Measurements from ENCODE around the gene EHF.
A peak's percentile ranks its signal among the peaks of the same experiment; 100 is the strongest.

The EHF gene

GRCh38 chr11:34647131-34647530, 26.2 kb downstream of the EHF start:
- DNase-seq: no peak

DNA sequence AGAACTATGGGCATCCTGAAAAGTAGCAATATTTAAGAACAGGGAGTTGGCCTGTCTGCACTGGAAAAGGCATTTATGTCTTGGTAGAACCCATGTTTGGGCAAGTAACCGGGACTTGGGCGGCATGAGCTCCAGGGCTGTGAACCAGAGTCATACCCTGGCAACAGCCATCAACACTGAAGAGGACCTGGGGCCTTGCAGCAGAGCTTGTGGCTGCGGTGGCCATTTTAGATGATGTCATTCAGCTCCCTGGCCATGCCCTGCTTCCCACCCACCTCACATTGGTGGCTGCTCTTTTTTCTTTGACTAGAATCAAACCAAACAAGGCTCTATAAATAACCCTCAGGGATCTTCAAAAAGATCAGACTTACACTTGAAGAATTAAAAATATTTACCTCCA, 26.6 kb downstream of the EHF start:
- no peak for DNase-seq

- no peak for DNase-seq
Measured at GRCh38 chr11:34648036-34648435, 27.1 kb downstream of the EHF start.

DNA sequence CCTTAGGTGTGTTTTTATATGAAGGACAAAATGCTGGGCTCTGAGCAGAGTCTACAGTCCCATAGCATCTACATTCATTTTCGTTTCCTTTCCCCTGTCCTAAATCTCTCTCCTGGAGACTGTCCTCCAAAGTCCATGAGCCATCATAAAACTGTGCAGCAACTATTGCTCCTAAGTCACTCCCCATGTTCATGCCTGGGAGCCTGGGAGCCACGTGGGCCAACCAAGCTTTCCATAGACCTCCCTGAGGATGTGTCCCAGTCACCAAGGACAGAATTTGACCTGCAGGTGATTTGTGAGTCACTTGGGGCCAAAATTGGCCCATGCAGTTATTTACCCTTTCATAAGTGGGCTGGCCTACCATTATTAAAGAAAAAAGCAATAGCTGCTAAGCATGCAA, 28.7 kb downstream of the EHF start:
- no peak for DNase-seq

- DNase-seq: no peak
Measured at GRCh38 chr11:34650528-34650927, 29.6 kb downstream of the EHF start.

GRCh38 chr11:34651551-34651950, 30.7 kb downstream of the EHF start:
- no peak for DNase-seq

DNA sequence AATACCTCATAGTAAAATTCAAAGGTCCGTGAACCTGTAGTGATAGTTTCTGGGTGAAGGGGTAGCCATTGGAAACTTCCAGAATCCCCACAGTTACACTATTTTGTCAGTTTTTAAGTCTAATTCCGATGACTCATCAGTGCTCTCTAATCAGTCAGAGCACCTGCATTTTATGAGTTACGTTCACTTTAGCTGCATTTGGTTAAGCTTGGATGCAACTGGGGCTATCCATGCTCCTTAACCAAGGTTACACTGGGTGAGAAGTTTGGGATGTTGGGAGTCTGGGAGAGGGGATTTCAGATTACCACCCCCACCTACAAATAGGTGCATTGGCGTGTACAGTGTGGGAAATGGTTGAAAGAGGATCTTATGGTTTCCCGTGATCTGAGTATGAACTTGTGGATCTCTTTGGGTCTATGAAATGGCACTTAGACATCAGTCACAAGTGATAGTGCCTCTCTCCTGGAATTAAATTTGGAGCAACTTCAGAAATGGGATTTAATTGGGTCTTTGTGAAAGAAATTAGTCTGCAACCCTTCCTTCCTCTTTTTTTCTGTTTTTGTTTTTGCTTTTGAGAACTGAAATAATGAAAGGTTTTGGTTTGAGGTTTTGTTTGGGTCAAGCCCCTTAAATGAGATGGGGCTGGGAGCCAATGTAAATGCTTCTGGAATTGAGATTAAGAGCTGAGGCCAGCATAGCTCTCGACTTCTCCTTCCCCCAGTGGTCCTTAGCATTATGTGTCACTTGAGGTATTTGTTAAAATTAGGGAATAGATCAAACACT, 31.5 kb downstream of the EHF start:
- DNase-seq: no peak

- DNase-seq: no peak
Measured at GRCh38 chr11:34653031-34653430, 32.1 kb downstream of the EHF start.

- DNase-seq: no peak
Measured at GRCh38 chr11:34653851-34654482, 33.1 kb downstream of the EHF start.

- peak; percentile 20 for DNase-seq
Measured at GRCh38 chr11:34654483-34655334, 33.8 kb downstream of the EHF start.

DNA sequence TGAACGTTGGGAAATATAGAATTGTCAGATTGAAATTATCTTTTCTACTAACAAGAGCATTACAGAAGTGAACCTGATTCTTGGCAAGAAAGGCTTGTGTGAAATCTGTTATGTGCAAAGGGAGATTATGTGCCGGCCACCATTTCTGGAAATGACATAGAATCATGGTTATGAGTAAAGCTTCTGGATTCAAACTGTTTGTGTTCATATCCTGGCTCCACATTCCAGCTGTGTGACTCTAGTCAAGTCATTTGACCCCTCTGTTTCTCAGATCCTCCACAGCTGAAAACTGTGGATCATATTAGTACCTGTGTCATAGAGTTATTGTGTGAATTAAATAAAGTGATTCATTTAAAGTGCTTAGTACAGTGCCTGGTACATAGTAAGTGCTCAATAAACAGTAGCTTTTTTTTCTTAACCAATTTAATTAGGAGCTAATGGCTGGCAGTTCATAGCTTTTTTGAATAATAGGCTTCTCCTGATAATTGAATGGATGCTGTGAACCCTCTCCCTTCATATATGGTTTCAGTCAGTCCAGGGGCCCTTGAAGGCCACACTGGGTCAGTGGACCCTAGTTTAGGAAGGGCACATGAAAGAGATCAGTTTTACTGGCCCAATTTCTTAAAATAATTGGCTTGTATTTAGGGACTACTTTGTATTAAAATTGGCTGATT, 34.6 kb downstream of the EHF start:
- DNase-seq: no peak

DNA sequence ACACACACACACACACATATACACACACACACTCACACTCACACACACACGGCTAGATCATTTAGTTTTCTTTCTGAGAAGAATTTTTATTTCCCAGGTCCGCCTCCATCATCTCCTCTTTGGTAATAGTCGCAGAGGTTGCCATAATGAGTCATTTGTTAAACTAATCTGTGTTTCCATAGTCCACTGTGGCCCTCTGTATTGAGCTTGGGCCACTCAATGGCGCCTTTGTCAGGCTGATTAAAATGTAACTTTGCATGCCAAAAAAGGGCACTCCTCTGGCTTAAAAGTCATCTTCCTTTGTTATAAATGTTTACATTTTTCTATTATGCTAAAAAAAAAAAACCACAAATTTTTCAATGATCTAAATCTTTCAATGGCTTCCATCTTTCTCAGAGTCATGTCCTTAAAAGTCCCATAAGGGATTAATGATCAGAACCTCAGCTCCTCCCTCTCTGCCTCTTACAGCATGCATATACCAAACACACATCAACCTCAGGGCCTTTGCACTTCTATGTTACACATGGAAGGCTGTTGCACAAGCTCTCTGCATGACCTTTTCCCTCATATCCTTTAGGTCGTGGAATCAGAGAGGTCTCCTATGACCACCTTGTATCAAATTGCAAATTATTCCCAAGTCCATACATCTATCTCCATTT, 35.3 kb downstream of the EHF start:
- DNase-seq: no peak

DNA sequence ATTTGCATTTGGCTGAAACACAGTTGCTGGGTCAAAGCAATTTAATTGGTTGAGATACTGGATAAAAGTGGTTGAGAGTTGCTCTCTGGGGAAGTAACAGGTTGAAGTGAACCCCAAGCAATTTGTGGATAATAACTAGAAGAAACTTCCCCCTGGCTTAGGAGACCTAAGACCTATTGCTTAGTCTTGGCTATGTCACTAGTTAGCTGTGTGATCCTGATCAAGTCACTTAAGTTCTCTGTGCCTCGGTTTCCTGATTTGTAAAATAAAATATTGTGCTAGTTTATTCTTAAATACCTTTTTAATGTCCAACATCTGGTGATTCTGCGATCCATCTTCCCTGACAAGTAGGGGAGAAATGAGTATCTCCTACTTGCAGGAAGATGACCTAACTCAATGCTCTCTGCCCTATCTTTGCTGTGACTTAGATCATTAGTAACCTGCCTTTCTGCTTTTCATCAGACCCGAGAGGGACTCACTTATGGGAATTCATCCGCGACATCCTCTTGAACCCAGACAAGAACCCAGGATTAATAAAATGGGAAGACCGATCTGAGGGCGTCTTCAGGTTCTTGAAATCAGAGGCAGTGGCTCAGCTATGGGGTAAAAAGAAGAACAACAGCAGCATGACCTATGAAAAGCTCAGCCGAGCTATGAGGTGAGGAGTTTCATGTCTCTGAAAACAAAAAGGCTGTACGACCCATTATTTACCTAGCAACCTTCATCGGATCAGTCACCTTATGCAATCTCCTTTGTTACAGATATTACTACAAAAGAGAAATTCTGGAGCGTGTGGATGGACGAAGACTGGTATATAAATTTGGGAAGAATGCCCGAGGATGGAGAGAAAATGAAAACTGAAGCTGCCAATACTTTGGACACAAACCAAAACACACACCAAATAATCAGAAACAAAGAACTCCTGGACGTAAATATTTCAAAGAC, 37.5 kb downstream of the EHF start:
- no peak for DNase-seq

GRCh38 chr11:34659096-34659733, 38.3 kb downstream of the EHF start:
- DNase-seq: no peak

DNA sequence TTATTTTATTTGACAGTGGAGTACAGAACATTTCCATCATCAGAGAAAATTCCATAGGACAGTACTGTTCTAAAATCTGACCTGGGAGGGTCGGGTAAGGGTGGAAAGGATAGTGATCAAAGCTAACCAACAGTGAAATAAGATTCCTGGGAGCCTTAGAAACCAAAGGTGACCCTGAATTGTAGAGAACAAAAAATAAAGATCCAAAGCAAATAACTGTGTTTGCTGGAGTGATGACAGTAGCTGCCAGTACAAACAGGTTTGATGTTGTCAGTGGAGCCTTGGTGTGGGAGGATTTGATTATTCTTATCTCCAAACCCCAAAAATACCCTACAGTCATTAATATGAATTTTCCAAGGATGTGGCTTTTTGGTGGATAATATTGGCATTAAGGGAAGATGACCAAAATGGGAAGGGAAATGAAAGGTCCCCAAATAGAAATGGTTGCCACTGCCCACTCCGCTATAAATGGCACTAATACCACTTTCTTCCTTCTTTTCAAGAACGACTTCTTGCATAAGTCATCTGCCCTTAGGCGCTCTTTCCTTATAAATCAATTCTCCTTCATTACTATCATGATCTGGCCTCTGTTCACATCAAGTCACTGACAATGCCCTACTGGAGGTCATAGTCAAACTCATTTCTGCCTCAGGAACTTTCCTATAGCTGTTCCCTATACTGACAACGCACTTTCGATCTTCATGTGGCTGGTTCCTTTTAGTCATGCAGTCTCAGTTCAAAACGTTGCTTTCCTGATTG, 44.4 kb downstream of the EHF start:
- no peak for DNase-seq

- DNase-seq: peak; percentile 82
Measured at GRCh38 chr11:34667810-34668582, 47.1 kb downstream of the EHF start.

GRCh38 chr11:34668583-34669053, 47.7 kb downstream of the EHF start:
- DNase-seq: no peak

- no peak for DNase-seq
Measured at GRCh38 chr11:34669458-34669857, 48.6 kb downstream of the EHF start.

DNA sequence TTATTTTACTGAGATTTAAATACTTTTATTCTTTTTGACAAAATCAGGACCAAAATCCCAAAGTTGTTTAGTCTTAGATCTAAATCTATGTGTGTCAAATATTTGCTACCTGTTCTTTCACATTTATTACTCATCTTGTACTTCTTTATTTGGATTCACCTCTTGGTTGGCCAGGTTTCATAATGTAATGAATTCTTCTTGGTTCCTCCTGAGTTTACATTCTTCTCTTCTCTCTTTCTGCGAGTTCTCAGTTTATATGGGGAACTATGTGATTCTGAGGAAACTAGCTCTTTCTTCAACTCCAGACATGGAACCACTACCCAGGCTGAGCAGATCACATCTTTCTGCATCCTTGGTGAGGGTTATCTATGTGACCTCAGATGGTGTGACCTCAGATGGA, 50.2 kb downstream of the EHF start:
- DNase-seq: no peak
